ENCODE results near the gene CNPY4.
A peak's percentile ranks its signal among the peaks of the same experiment; 100 is the strongest.

CNPY4 gene

GRCh38 chr7:100148559-100149328, 29.3 kb downstream of the CNPY4 start, which contains the start of gene LAMTOR4:
Gene LAMTOR4 (plus strand): TSS chr7:100148918. CDS start chr7:100148973, 55 bp downstream.
- peak; percentile 99 for DNase-seq

DNA sequence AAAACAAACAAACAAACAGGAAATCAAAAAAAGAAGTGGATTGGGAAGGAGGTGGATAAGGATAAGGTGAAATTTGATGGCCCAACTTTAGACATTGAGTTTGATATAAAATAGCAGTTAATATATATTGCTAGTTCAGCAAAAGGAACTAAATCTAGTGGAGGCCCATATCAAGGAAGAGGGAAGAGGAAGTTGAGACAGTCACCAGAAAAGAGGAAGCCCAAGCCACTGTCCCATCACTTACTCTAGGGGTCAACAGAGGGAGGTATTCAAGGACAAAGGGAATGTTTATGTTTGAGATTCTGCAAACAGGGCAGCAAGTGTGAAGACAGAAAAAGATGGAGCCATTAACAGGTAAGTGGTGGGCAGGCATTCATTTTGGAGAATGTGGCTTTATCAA, 33.0 kb downstream of the CNPY4 start:
- no peak for DNase-seq

GRCh38 chr7:100152937-100153666, 33.7 kb downstream of the CNPY4 start:
- no peak for DNase-seq

- no peak for DNase-seq
These were observed 34.5 kb downstream of the CNPY4 start for GRCh38 chr7:100153708-100154535.

- no peak for DNase-seq
These were observed 35.4 kb downstream of the CNPY4 start for GRCh38 chr7:100154651-100155491.

GRCh38 chr7:100155553-100156317, 36.3 kb downstream of the CNPY4 start:
- DNase-seq: no peak

GRCh38 chr7:100156331-100157068, 37.1 kb downstream of the CNPY4 start:
- DNase-seq: no peak

- DNase-seq: no peak
These were observed 37.6 kb downstream of the CNPY4 start for GRCh38 chr7:100157069-100157333.

- peak; percentile 21 for DNase-seq
These were observed 38.1 kb downstream of the CNPY4 start for GRCh38 chr7:100157334-100158228.

- DNase-seq: peak; percentile 84
These were observed 39.0 kb downstream of the CNPY4 start, which contains the start of gene TRAPPC14 for GRCh38 chr7:100158229-100159098. Gene TRAPPC14 (minus strand): TSS chr7:100158723. CDS start chr7:100158499, 224 bp downstream.

- peak; percentile 37 for DNase-seq
These were observed 39.7 kb downstream of the CNPY4 start for GRCh38 chr7:100159099-100159623.

- no peak for DNase-seq
These were observed 40.6 kb downstream of the CNPY4 start for GRCh38 chr7:100160067-100160466.

- DNase-seq: no peak
These were observed 43.6 kb downstream of the CNPY4 start for GRCh38 chr7:100163006-100163531.

GRCh38 chr7:100163871-100164270, 44.4 kb downstream of the CNPY4 start:
- DNase-seq: no peak

DNA sequence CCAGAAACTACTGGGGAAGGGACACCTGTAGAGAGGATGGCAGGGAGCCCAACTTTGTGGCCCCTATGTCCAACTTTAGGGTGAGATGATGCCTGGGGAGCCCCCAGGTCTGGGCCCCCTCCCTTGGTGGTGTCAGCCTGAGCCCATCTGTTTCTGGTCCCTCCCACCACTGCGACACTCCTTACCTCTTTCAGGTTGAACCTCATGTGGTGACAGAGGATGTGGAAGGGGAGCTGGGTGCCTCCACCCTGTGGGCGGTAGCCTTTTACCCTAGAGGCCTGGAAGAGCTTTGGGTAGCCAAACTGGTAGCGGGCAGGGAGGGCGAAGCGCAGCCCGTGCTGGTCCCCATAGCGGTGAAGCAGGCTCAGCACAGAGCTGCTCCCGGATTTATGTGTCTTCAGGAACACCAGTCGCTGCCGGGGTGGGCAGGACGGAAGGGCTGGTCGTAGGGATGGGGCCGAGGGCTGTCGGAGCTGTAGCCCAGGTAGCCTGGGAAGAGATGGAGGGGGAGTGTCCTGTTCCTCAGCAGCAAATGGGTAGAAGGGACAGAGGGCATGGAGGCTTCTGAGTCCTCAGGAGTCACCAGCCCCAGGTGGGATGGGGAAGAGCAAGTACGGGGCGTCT, 47.0 kb downstream of the CNPY4 start:
- DNase-seq: no peak

DNA sequence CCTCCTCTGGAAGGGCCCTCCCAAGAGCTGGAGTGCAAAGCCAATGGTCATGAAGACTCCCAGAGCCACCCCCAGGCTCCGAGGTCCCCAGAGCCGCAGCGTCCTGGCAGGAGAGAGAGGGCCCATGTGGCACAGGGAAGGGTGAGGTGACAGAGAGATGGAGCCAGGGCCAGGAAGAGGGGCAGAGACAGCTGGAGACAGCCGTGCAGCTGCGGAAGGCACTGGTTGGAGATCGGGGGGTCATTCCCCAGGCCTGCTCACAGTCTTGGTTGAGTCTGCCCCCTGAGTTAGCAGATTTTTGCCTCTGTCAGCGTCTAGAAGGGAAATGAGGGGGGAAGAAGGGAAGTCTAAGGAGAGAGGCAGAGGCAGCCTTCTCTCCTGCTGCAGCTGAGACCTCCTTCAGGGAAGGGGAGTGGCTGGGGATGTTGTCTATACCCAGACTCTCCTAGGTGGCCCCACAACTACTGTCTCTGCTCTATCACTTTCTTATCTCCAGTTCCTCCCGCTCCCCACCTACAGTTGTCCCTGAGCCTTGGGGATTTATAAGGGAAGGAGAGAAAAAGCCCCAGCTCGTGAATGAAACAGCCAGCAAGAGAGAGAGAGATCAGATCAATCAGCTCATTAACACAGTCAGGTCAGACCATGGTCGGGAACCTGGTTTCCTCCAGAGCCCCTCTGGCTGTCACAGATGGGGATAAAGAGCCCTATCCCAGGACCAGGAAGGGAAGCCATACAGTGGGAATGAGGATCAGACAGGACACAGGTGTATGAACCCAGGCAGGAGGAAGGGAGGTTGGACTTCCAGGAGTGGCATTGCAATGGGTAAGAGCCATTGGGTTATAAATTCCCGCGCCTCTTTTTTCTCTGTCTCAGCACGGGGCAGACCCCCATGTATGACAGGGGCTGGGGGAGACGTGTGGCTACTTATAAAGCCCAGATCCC, 47.8 kb downstream of the CNPY4 start:
- DNase-seq: no peak
